ENCODE measurements around the gene CACFD1. TPM values are rescaled to one million over a fixed set of nuclear protein-coding genes. Genes with fewer than 3 reads are reported as not detected.

CACFD1 gene
- total RNA-seq, 1 experiment from 2014 or later = 27.0 TPM

DNA sequence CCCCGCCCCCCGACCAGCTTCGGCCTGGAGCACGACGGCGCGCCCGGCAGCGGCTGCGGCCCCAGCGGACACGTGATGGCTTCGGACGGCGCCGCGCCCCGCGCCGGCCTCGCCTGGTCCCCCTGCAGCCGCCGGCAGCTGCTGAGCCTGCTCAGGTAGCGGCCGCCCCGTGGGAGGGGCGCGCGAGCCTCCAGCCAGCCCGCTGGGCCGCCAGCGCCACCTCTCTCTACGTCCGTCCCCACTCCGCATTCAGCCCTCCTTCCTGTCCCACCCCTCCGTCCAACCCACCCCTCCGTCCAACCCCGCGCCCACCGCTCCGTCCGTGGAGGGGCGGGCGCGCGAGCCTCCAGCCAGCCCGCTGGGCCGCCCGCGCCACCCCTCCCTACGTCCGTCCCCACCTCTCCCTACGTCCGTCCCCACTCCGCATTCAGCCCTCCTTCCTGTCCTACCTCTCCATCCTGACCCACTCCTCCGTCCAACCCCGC, 31.1 kb upstream of the CACFD1 start:
- Histone ChIP-seq H3K36me3 (ENCODE audit: control insufficient read depth, insufficient read depth, low read length) (no peaks in the 10 kb centered on the region), H3K27me3 (replicated peaks; ENCODE audit: control insufficient read depth, insufficient read depth, low read length) (no peaks in the 10 kb centered on the region), H3K4me1 (peaks cover 7% of the 10 kb centered on the region; the same call in 1 of the 2 replicates), H3K9me3 (no peaks in the 10 kb centered on the region), H3K4me3 (ENCODE audit: low read depth, low read length) (peak overlapping the region; percentile 42)
- POLR2A ChIA-PET = interaction anchor here (1.1 kb wide), 1 partner anchor 31 kb away, joined by 4 read pairs; the partner anchor contains the start of gene CACFD1
- Mint-ChIP-seq H3K4me1 (ENCODE audit: low read depth, unreplicated experiment) (no peaks in the 10 kb centered on the region), H3K27me3 (ENCODE audit: insufficient read depth, unreplicated experiment) (no peaks in the 10 kb centered on the region), H3K9me3 (ENCODE audit: unreplicated experiment) (no peaks in the 10 kb centered on the region), H3K4me3 (ENCODE audit: unreplicated experiment) (peak overlapping the region; percentile 58), H3K27ac (ENCODE audit: unreplicated experiment) (no peak overlapping the region), H3K36me3 (ENCODE audit: insufficient read depth, unreplicated experiment) (no peaks in the 10 kb centered on the region)
- CTCF ChIA-PET = no interaction called here
- peak; percentile 68 to 77 for DNase-seq
- TF ChIP-seq, protein P1, sequence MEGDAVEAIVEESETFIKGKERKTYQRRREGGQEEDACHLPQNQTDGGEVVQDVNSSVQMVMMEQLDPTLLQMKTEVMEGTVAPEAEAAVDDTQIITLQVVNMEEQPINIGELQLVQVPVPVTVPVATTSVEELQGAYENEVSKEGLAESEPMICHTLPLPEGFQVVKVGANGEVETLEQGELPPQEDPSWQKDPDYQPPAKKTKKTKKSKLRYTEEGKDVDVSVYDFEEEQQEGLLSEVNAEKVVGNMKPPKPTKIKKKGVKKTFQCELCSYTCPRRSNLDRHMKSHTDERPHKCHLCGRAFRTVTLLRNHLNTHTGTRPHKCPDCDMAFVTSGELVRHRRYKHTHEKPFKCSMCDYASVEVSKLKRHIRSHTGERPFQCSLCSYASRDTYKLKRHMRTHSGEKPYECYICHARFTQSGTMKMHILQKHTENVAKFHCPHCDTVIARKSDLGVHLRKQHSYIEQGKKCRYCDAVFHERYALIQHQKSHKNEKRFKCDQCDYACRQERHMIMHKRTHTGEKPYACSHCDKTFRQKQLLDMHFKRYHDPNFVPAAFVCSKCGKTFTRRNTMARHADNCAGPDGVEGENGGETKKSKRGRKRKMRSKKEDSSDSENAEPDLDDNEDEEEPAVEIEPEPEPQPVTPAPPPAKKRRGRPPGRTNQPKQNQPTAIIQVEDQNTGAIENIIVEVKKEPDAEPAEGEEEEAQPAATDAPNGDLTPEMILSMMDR (IDR thresholded peaks at IDR 0.05; ENCODE audit: insufficient read depth in 1 of 2, low read depth in 1 of 2, low read length in 1 of 2, severe bottlenecking in 1 of 2, unreplicated experiment in 1 of 2) = peak in 1 of 2 experiments; percentile 20
- BruUV-seq (replicated peaks) = no TSS peak
- intact Hi-C loops (cut with micrococcal nuclease; ENCODE audit: unreplicated experiment) = no loop called here

- Histone ChIP-seq H3K36me3 (ENCODE audit: control insufficient read depth, insufficient read depth, low read length) (no peaks in the 10 kb centered on the region), H3K4me3 (ENCODE audit: low read depth, low read length) (no peak overlapping the region), H3K9me3 (no peaks in the 10 kb centered on the region), H3K4me1 (peaks cover 7% of the 10 kb centered on the region; the same call in 1 of the 2 replicates), H3K27me3 (replicated peaks; ENCODE audit: control insufficient read depth, insufficient read depth, low read length) (no peaks in the 10 kb centered on the region)
- intact Hi-C loops (cut with micrococcal nuclease; ENCODE audit: unreplicated experiment) = no loop called here
- BruUV-seq (replicated peaks) = no TSS peak
- ChIA-PET POLR2A (interaction anchor here (1.1 kb wide), 1 partner anchor 30 kb away, joined by 4 read pairs; the partner anchor contains the start of gene CACFD1), CTCF (no interaction called here)
- H3K9me3 Mint-ChIP-seq (ENCODE audit: unreplicated experiment) = no peaks in the 10 kb centered on the region
- DNase-seq = no peak
- H3K4me1 Mint-ChIP-seq (ENCODE audit: low read depth, unreplicated experiment) = no peaks in the 10 kb centered on the region
- no peak overlapping the region for H3K27ac Mint-ChIP-seq (ENCODE audit: unreplicated experiment)
- H3K4me3 Mint-ChIP-seq (ENCODE audit: unreplicated experiment) = peak overlapping the region; percentile 63
- no peaks in the 10 kb centered on the region for H3K27me3 Mint-ChIP-seq (ENCODE audit: insufficient read depth, unreplicated experiment)
- H3K36me3 Mint-ChIP-seq (ENCODE audit: insufficient read depth, unreplicated experiment) = no peaks in the 10 kb centered on the region
- TF ChIP-seq, protein P1 (IDR thresholded peaks at IDR 0.05; ENCODE audit: insufficient read depth in 1 of 2, low read depth in 1 of 2, low read length in 1 of 2, severe bottlenecking in 1 of 2, unreplicated experiment in 1 of 2) = no peak
Observed at GRCh38 chr9:133429214-133429613, 30.6 kb upstream of the CACFD1 start.

GRCh38 chr9:133429641-133430161, 30.1 kb upstream of the CACFD1 start:
- CTCF ChIA-PET = no interaction called here
- no peaks in the 10 kb centered on the region for H3K4me1 Mint-ChIP-seq (ENCODE audit: low read depth, unreplicated experiment)
- peak overlapping the region; percentile 63 for H3K4me3 Mint-ChIP-seq (ENCODE audit: unreplicated experiment)

More at GRCh38 chr9:133429641-133430161, 30.1 kb upstream of the CACFD1 start:
- Histone ChIP-seq H3K4me1 (peaks cover 7% of the 10 kb centered on the region; the same call in 1 of the 2 replicates), H3K4me3 (ENCODE audit: low read depth, low read length) (no peak overlapping the region), H3K36me3 (ENCODE audit: control insufficient read depth, insufficient read depth, low read length) (no peaks in the 10 kb centered on the region), H3K27me3 (replicated peaks; ENCODE audit: control insufficient read depth, insufficient read depth, low read length) (no peaks in the 10 kb centered on the region), H3K9me3 (no peaks in the 10 kb centered on the region)
- H3K9me3 Mint-ChIP-seq (ENCODE audit: unreplicated experiment) = no peaks in the 10 kb centered on the region
- TF ChIP-seq, protein P1 (IDR thresholded peaks at IDR 0.05; ENCODE audit: insufficient read depth in 1 of 2, low read depth in 1 of 2, low read length in 1 of 2, severe bottlenecking in 1 of 2, unreplicated experiment in 1 of 2) = peak; percentile 13 to 19
- H3K27me3 Mint-ChIP-seq (ENCODE audit: insufficient read depth, unreplicated experiment) = no peaks in the 10 kb centered on the region
- BruUV-seq (replicated peaks) = no TSS peak
- H3K36me3 Mint-ChIP-seq (ENCODE audit: insufficient read depth, unreplicated experiment) = no peaks in the 10 kb centered on the region
- H3K27ac Mint-ChIP-seq (ENCODE audit: unreplicated experiment) = no peak overlapping the region
- DNase-seq = peak in 1 of 2 experiments; percentile 55
- intact Hi-C loops (cut with micrococcal nuclease; ENCODE audit: unreplicated experiment) = no loop called here
- POLR2A ChIA-PET = no interaction called here
